GOT3 (cell line): ENCODE data around the gene CERS5.
A peak's percentile ranks its signal among the peaks of the same experiment; 100 is the strongest.

Experiments
- DNase-seq: peaks from one replicate; lab custom pipeline; 2025; ENCODE audit warnings: mixed read lengths; lab: John Stamatoyannopoulos, UW

CERS5 gene

GRCh38 chr12:50132505-50133135, 34.5 kb downstream of the CERS5 start:
- no peak for DNase-seq

DNA sequence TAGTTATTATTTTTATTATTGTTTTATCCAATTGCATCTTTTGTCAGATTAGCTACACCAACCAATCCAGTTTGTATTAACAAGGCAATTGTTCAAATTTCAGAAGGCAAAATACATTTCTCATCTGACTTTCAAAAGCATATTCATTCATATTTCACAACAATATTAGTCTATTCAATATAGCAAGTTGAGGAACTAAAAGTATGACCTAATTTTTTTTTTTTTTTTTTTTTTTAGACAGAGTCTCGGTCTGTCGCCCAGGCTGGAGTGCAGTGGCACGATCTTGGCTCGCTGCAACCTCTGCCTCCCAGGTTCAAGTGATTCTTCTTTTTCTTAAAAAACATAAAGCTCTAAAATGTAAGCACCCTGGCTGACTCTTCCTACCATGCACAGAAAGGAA, 37.9 kb downstream of the CERS5 start:
- DNase-seq, result no peak

DNA sequence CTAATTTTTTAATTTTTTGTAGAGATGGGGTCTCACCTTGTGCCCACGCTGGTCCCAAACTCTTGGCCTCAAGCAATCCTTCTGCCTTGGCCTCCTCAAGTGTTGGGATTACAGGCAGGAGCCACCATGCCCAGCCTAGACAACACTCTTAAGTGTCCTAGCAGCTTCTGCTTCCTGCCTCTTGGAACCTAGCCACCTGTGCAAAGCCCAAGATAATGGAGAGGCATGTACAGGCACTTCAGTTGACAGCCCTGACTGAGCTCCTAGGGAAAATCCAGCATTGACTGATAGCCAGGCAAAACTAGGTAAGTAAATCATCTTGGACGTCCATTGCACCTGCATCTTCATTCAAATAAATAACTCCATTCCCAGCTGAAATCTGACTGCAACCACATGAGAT, 39.6 kb downstream of the CERS5 start:
- no peak for DNase-seq

- no peak for DNase-seq
Observed at GRCh38 chr12:50123203-50123602, 44.0 kb downstream of the CERS5 start.

- no peak for DNase-seq
Observed at GRCh38 chr12:50121641-50122040, 45.5 kb downstream of the CERS5 start.

DNA sequence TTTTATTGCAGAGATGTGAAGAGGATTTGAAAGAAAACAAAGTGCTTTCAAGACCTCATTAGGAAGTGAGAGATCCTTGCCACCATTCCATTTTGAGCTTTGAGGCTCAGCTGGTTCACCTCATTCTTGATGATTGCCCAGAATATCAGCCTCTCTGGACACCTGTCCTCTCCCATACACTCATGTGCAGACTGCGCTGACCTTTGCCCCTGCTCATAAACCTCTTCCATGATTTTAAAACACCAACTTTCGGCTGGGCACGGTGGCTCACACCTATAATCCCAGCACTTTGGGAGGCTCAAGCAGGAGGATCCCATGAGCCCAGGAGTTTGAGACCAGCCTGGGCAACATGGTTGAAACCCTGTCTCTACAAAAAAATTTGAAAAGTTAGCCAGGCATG, 46.2 kb downstream of the CERS5 start:
- DNase-seq, result no peak

- DNase-seq, result no peak
Observed at GRCh38 chr12:50120521-50120920, 46.6 kb downstream of the CERS5 start.

DNA sequence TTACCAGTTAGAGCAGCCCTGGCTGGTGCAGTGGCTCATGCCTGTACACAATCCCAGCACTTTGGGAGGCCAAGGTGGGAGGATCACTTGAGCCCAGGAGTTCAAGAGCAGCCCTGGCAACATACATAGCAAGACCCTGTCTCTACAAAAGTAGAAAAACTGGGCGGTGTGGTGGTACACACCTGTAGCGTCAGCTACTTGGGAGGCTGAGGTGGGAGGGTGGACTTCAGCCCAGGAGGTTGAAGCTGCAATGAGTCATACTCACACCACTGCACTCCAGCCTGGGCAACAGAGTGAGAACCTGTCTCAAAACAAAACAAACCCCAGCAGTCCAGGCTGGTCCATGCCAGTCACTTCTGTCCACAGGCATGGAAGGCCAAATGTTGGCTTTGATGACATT, 47.8 kb downstream of the CERS5 start:
- no peak for DNase-seq

DNA sequence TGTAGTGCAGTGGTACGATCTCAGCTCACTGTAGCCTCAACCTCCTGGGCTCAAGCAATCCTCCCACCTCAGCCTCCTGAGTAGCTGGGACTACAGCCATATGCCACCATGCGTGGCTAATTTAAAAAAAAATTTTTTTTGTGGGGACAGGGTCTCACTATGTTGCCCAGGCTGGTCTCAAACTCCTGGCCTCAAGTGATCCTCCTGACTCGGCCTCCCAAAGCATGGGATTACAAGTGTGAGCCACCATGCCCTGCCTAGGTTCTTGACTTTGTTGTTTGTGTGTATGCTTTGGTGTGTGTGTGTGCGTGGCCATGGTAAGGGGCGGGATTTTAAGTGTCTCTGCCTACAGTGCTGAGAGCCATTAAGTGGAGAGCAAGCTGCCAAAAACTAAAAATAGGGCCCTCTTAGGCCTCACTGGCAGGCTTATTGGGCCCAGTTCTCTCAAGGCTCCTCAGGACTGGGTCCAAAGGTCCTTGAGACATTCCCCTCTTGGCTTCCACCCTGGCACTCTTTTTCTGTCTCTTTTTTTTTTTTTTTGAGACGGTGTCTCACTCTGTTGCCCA, 50.0 kb downstream of the CERS5 start:
- no peak for DNase-seq

GRCh38 chr12:50112456-50113218, 54.5 kb downstream of the CERS5 start:
- no peak for DNase-seq

- peak; percentile 93 for DNase-seq
Observed at GRCh38 chr12:50111693-50112455, 55.3 kb downstream of the CERS5 start, which contains the start of gene COX14. COX14 (plus strand) TSS chr12:50112236; CDS start chr12:50120044, 7,808 bp downstream.

DNA sequence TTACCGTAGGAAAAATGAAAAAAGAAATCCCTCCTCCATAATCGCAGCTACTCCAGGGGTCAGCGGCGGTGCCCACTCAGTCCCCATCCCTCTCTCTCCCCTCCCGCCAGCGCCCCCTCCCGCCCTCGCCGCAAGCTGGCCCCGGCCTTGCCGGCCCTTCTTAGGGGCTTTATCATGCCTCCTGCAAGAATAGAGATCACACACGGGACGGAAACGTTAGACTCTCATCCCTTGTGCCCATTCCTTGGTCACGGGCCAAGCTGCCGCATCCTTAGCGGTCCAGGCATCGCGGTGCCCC, 55.8 kb downstream of the CERS5 start:
- no peak for DNase-seq

DNA sequence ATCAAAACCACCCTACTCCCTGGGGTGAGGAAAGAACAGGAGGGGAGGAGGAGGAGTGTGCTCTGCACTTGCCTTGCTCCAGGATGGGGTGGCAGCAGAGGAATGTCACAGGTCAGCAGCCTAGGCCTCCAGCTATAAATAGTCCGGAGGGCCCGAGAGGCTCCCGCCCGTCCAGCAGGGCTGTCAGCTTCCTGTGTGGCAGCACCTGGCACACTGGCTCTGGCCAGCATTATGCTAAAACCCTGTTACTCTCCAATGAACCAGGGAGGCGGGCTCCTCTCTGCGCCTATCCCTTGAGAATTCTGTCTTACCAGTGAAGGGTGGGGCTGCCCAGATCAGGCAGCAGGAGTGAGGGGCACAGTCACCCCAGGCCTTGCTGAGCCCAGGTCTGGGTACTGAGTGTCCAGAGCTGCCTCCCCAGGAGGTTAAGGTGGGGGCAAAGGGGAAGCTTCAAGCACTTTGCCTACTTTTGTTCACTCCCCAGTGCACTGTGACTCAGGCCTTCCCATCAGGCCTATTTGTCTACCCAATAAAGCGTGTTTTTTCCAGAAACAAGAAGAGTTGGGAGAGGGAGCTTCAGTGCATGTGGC, 56.3 kb downstream of the CERS5 start:
- no peak for DNase-seq

DNA sequence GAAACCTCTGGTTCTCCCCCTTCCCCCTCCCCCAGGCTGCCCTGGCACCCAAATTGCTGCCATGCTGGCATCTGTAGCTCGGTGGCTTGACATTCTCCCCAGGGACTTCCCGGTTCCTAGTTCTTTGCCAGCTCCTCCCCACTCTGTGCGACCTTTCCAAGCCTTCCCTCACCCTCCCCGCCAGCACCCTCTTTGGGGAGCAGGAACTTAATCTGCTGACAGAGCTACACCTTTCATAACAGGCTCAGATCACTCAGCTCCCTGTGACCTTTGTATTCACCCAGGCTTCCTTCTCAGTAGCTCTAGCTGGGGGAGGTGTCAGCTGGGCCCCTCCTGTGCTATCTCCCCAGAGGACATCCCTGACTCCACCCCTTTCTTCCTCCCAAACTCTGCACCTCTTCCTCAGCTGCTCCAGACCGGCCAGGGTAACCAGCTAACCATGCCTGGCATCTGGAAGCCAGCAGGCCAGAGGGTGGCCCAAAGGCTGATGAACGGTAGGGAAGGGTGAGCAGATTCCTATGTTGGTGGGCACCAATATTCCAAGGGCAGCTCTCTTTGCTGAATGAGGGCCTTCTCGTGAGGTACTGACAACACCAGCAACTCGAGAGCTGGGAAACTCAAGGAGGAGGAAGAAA, 56.9 kb downstream of the CERS5 start:
- DNase-seq, result no peak

GRCh38 chr12:50109319-50109718, 57.9 kb downstream of the CERS5 start:
- DNase-seq, result no peak

DNA sequence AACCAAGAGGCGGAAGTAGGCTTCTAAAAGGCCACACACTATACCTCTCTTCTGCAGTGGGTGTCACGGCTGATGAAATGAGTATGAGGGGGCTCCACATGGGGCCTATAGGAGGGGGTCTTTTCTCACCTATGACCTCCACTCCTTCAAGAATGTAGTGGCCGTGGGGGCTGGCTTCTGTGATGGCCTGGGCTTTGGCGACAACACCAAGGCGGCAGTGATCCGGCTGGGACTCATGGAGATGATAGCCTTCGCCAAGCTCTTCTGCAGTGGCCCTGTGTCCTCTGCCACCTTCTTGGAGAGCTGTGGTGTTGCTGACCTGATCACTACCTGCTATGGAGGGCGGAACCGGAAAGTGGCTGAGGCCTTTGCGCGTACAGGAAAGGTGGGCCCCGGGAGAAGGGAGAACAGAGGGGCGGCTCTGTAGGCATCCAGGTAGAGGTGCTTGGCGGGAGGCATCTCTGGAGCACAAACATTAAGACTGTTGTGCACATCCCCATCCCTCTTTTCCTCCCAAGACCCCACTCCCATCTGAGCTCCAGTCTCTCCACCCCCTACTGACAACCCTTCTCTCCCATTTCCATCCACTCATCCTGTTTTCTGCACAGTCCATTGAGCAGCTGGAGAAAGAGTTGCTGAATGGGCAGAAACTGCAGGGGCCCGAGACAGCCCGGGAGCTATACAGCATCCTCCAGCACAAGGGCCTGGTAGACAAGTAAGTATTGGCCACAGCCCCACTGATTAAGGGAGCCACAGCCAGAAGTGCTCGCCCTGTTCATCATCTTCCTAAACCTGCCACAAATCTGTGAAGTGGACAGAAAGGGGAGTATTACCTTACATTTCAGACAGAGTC, 59.5 kb downstream of the CERS5 start:
- DNase-seq, result no peak

DNA sequence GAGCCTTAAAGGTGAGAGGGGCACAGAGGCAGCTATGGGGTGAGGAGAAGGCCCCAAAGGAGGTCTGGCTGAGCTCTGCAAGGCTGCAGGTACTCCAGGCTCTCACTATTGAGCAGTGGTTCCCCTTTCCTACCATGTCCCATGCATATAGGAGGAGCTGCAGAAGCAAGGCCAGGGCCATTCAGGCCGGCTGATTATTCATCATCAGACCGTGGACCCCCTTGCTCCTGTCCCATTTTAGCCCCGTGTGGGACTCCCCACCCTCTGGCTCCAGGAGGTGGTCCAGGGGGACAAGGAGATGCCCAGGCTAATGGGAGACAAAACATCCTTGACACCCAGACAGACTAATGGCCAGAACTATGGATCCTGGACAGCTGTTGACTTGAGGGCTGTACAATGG, 60.3 kb downstream of the CERS5 start:
- no peak for DNase-seq

DNA sequence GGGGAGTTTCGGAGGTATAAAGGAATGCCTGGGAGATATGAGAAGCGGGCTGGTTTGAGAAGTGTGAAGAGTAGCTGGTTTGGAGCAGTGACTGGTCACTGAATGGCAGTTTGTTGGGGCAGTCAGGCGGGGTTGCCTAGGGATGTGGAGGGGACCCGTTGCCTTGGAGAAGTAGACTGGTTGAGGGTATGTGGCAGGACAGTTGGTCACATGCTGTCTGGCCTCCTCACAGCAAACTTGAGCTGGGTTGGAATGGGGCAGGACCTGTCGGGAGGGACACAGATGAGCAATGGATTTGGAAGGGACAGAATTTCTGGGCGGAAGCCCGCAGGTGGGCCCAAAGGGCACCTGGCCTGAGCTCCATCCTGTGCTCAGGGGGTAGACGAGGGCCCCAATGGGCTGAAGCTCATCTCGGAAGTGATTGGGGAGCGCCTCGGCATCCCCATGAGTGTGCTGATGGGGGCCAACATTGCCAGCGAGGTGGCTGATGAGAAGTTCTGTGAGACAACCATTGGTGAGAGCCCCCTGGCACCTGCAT, 61.2 kb downstream of the CERS5 start:
- no peak for DNase-seq

- no peak for DNase-seq
Observed at GRCh38 chr12:50104417-50105366, 62.5 kb downstream of the CERS5 start.
